HCT116 (cell line): Measurements from ENCODE around the gene IPCEF1.

Source experiments
- CTCF ChIP-seq, 3 experiments: fragments of 200-600 bp in 1 of 3; sonication (generic) in 1 of 3; IDR thresholded peaks in 2 of 3; conservative IDR thresholded peaks in 1 of 3; 2 replicates each; pipeline ENCODE4 v1.5.1; 2012 to 2017; ENCODE audit warnings: low read depth in 2 of 3, low read length in 2 of 3, antibody characterized with exemption in 1 of 3, borderline replicate concordance in 1 of 3, control low read depth in 1 of 3, mild to moderate bottlenecking in 1 of 3, mixed read lengths in 1 of 3, mixed run types in 1 of 3, moderate library complexity in 1 of 3; ENCODE audit not compliant: insufficient read depth in 1 of 3
- EZH2 ChIP-seq: fragments of 200-600 bp; sonication (generic); IDR thresholded peaks from 2 replicates; pipeline ENCODE4 v1.6.1; 2017; ENCODE audit warnings: antibody characterized with exemption, mixed run types
- POLR2A ChIP-seq: IDR thresholded peaks from 2 replicates; pipeline ENCODE4 v1.7.0; 2011; ENCODE audit warnings: borderline replicate concordance; ENCODE audit not compliant: insufficient read depth, insufficient read length; ENCODE audit errors: extremely low read depth
- POLR2AphosphoS5 ChIP-seq: IDR thresholded peaks from 2 replicates; pipeline ENCODE4 v1.6.1; 2011; ENCODE audit warnings: mild to moderate bottlenecking, low read depth, low read length, moderate library complexity
- SP1 ChIP-seq: IDR thresholded peaks from 2 replicates; pipeline ENCODE4 v1.6.1; 2012; ENCODE audit warnings: low read depth
- ZNF274 ChIP-seq: fragments of 200-500 bp; sonication (Bioruptor generic); IDR thresholded peaks from 2 replicates; pipeline ENCODE4 v1.6.1; 2014; ENCODE audit warnings: mild to moderate bottlenecking, low read depth, low read length, inconsistent platforms

GRCh38 chr6:154243793-154244750, 112.5 kb downstream of the IPCEF1 start:
- TF ChIP-seq CTCF (IDR thresholded peaks at IDR 0.05 in 2 of 3, conservative IDR thresholded peaks at IDR 0.05 in 1 of 3; ENCODE audit: borderline replicate concordance in 1 of 3, insufficient read depth in 1 of 3, low read depth in 2 of 3, low read length in 2 of 3) (no peak), EZH2 (no peak), SP1 (no peak), POLR2AphosphoS5 (no peak), ZNF274 (no peak), POLR2A (no peak)
